Immature natural killer cell (primary cell): ENCODE measurements around the gene CAB39L. TPM values are rescaled to one million over a fixed set of nuclear protein-coding genes. Genes with fewer than 3 reads are reported as not detected.

Experiments
- DNase-seq, 3 donors: peaks; one replicate each; pipeline ENCODE4 v3.0.0; 2022; ENCODE audit warnings: mixed read lengths in 1 of 3
- H3K27ac Mint-ChIP-seq, 6 donors: one replicate each; pipeline ENCODE4 v1.8.0; 2020; ENCODE audit warnings: mixed read lengths in 6 of 6, mild to moderate bottlenecking in 5 of 6, inconsistent platforms in 4 of 6, moderate library complexity in 3 of 6
- H3K27me3 Mint-ChIP-seq, 3 donors: one replicate each; pipeline ENCODE4 v1.8.0; 2020 to 2021; ENCODE audit warnings: low read depth in 3 of 3, mild to moderate bottlenecking in 3 of 3, mixed read lengths in 3 of 3, moderate library complexity in 3 of 3, inconsistent platforms in 1 of 3
- H3K36me3 Mint-ChIP-seq, 3 donors: one replicate each; pipeline ENCODE4 v1.8.0; 2020; ENCODE audit warnings: mixed read lengths in 3 of 3, inconsistent platforms in 2 of 3, mild to moderate bottlenecking in 2 of 3
- H3K4me1 Mint-ChIP-seq, 2 donors: one replicate each; pipeline ENCODE4 v1.8.0; 2020; ENCODE audit warnings: inconsistent platforms in 2 of 2, mild to moderate bottlenecking in 2 of 2, mixed read lengths in 2 of 2, moderate library complexity in 1 of 2
- H3K4me3 Mint-ChIP-seq, 5 donors: one replicate each; pipeline ENCODE4 v1.8.0; 2020; ENCODE audit warnings: mild to moderate bottlenecking in 5 of 5, mixed read lengths in 5 of 5, inconsistent platforms in 3 of 5, moderate library complexity in 3 of 5
- H3K9me3 Mint-ChIP-seq, 6 donors: one replicate each; pipeline ENCODE4 v1.8.0; 2020; ENCODE audit warnings: mild to moderate bottlenecking in 6 of 6, mixed read lengths in 6 of 6, inconsistent platforms in 4 of 6, moderate library complexity in 3 of 6
- polyA plus RNA-seq, 3 donors: library from polyadenylated mRNA; unstranded; fragments of 300-500 nt; fragmentation: Illumina TruSeq; gene quantifications; one replicate each; pipeline ENCODE4 v1.2.3, GENCODE V29; 2021

The CAB39L gene
- polyA plus RNA-seq, 3 donors from 2014 or later, result 4.9 to 11.0 (median 7.0) TPM

- no peaks in the 10 kb centered on the region for H3K9me3 Mint-ChIP-seq
- no peak overlapping the region for H3K4me3 Mint-ChIP-seq
- H3K27me3 Mint-ChIP-seq, result no peaks in the 10 kb centered on the region
- H3K27ac Mint-ChIP-seq, result no peak overlapping the region
- H3K36me3 Mint-ChIP-seq, result peaks cover 0 to 13% (median 3%) of the 10 kb centered on the region in 3 donors
- no peak for DNase-seq
- H3K4me1 Mint-ChIP-seq, result peaks cover 2 to 11% of the 10 kb centered on the region in 2 donors
These were observed 124.3 kb downstream of the CAB39L start for GRCh38 chr13:49319551-49319950.

GRCh38 chr13:49315756-49316482 is 127.9 kb downstream of the CAB39L start:
- H3K4me3 Mint-ChIP-seq, result no peak overlapping the region

GRCh38 chr13:49315036-49315565 is 128.8 kb downstream of the CAB39L start:
- H3K9me3 Mint-ChIP-seq, result no peaks in the 10 kb centered on the region
- H3K27ac Mint-ChIP-seq, result no peak overlapping the region
- peaks cover 0 to 1% (median 0%) of the 10 kb centered on the region in 3 donors for H3K27me3 Mint-ChIP-seq
- no peaks in the 10 kb centered on the region for H3K4me1 Mint-ChIP-seq
- H3K4me3 Mint-ChIP-seq, result no peak overlapping the region
- DNase-seq, result no peak
- H3K36me3 Mint-ChIP-seq, result peaks cover 0 to 18% (median 7%) of the 10 kb centered on the region in 3 donors

More at GRCh38 chr13:49315756-49316482, 127.9 kb downstream of the CAB39L start:
- Mint-ChIP-seq H3K36me3 (peaks cover 0 to 14% (median 4%) of the 10 kb centered on the region in 3 donors), H3K27ac (no peak overlapping the region), H3K4me1 (peaks cover 0 to 5% of the 10 kb centered on the region in 2 donors), H3K9me3 (no peaks in the 10 kb centered on the region), H3K27me3 (peaks cover 0 to 1% (median 0%) of the 10 kb centered on the region in 3 donors)
- DNase-seq, result no peak

GRCh38 chr13:49314344-49314882 is 129.5 kb downstream of the CAB39L start:
- no peak overlapping the region for H3K4me3 Mint-ChIP-seq
- peaks cover 0 to 1% (median 0%) of the 10 kb centered on the region in 3 donors for H3K27me3 Mint-ChIP-seq
- no peak overlapping the region for H3K27ac Mint-ChIP-seq
- peaks cover 0 to 23% (median 7%) of the 10 kb centered on the region in 3 donors for H3K36me3 Mint-ChIP-seq
- no peaks in the 10 kb centered on the region for H3K9me3 Mint-ChIP-seq
- DNase-seq, result no peak
- H3K4me1 Mint-ChIP-seq, result no peaks in the 10 kb centered on the region

- Mint-ChIP-seq H3K27me3 (peaks cover 0 to 1% (median 0%) of the 10 kb centered on the region in 3 donors), H3K4me1 (no peaks in the 10 kb centered on the region), H3K36me3 (peaks cover 0 to 20% (median 7%) of the 10 kb centered on the region in 3 donors), H3K9me3 (no peaks in the 10 kb centered on the region), H3K27ac (no peak overlapping the region), H3K4me3 (no peak overlapping the region)
- DNase-seq, result no peak
These were observed 132.0 kb downstream of the CAB39L start for GRCh38 chr13:49311816-49312215.

GRCh38 chr13:49310251-49310650 is 133.6 kb downstream of the CAB39L start:
- H3K4me3 Mint-ChIP-seq, result no peak overlapping the region
- H3K27ac Mint-ChIP-seq, result no peak overlapping the region
- peaks cover 0 to 15% (median 5%) of the 10 kb centered on the region in 3 donors for H3K36me3 Mint-ChIP-seq
- no peaks in the 10 kb centered on the region for H3K9me3 Mint-ChIP-seq
- peaks cover 0 to 1% (median 0%) of the 10 kb centered on the region in 3 donors for H3K27me3 Mint-ChIP-seq
- H3K4me1 Mint-ChIP-seq, result no peaks in the 10 kb centered on the region
- DNase-seq, result no peak

- DNase-seq, result no peak
- no peaks in the 10 kb centered on the region for H3K4me1 Mint-ChIP-seq
- no peak overlapping the region for H3K4me3 Mint-ChIP-seq
- H3K36me3 Mint-ChIP-seq, result peaks cover 0 to 14% (median 4%) of the 10 kb centered on the region in 3 donors
- no peaks in the 10 kb centered on the region for H3K9me3 Mint-ChIP-seq
- no peak overlapping the region for H3K27ac Mint-ChIP-seq
- H3K27me3 Mint-ChIP-seq, result peaks cover 0 to 1% (median 0%) of the 10 kb centered on the region in 3 donors
These were observed 134.9 kb downstream of the CAB39L start for GRCh38 chr13:49308921-49309408.

- Mint-ChIP-seq H3K4me3 (no peak overlapping the region), H3K27ac (no peak overlapping the region), H3K4me1 (no peaks in the 10 kb centered on the region), H3K9me3 (no peaks in the 10 kb centered on the region), H3K27me3 (peaks cover 0 to 1% (median 0%) of the 10 kb centered on the region in 3 donors), H3K36me3 (peaks cover 0 to 14% (median 4%) of the 10 kb centered on the region in 3 donors)
- no peak for DNase-seq
These were observed 135.6 kb downstream of the CAB39L start for GRCh38 chr13:49308097-49308875.

- Mint-ChIP-seq H3K27me3 (peaks cover 0 to 3% (median 0%) of the 10 kb centered on the region in 3 donors), H3K4me1 (peaks cover 0 to 2% of the 10 kb centered on the region in 2 donors), H3K4me3 (no peak overlapping the region), H3K27ac (no peak overlapping the region), H3K36me3 (peaks cover 0 to 14% (median 4%) of the 10 kb centered on the region in 3 donors), H3K9me3 (no peaks in the 10 kb centered on the region)
- no peak for DNase-seq
These were observed 136.5 kb downstream of the CAB39L start for GRCh38 chr13:49307365-49307764.

GRCh38 chr13:49305792-49306425 is 138.0 kb downstream of the CAB39L start:
- no peak for DNase-seq
- H3K4me3 Mint-ChIP-seq, result no peak overlapping the region
- H3K36me3 Mint-ChIP-seq, result peaks cover 0 to 14% (median 3%) of the 10 kb centered on the region in 3 donors
- H3K27ac Mint-ChIP-seq, result no peak overlapping the region
- peaks cover 6% of the 10 kb centered on the region in 2 donors for H3K4me1 Mint-ChIP-seq
- H3K27me3 Mint-ChIP-seq, result peaks cover 0 to 3% (median 2%) of the 10 kb centered on the region in 3 donors
- no peaks in the 10 kb centered on the region for H3K9me3 Mint-ChIP-seq

GRCh38 chr13:49304763-49305700 is 138.8 kb downstream of the CAB39L start:
- Mint-ChIP-seq H3K36me3 (peaks cover 0 to 9% (median 0%) of the 10 kb centered on the region in 3 donors), H3K27ac (peak overlapping the region in 1 of 6 donors; percentile 35), H3K4me3 (no peak overlapping the region), H3K27me3 (peaks cover 0 to 5% (median 2%) of the 10 kb centered on the region in 3 donors), H3K4me1 (peaks cover 6 to 8% of the 10 kb centered on the region in 2 donors), H3K9me3 (no peaks in the 10 kb centered on the region)
- no peak for DNase-seq

GRCh38 chr13:49304356-49304755 is 139.5 kb downstream of the CAB39L start:
- H3K36me3 Mint-ChIP-seq, result peaks cover 0 to 5% (median 2%) of the 10 kb centered on the region in 3 donors
- no peaks in the 10 kb centered on the region for H3K9me3 Mint-ChIP-seq
- H3K27ac Mint-ChIP-seq, result no peak overlapping the region
- H3K4me1 Mint-ChIP-seq, result peaks cover 6 to 8% of the 10 kb centered on the region in 2 donors
- peaks cover 0 to 5% (median 2%) of the 10 kb centered on the region in 3 donors for H3K27me3 Mint-ChIP-seq
- DNase-seq, result no peak
- no peak overlapping the region for H3K4me3 Mint-ChIP-seq
